HepG2 (cell line): ENCODE data around the gene DDX50. TPM values are rescaled to one million over a fixed set of nuclear protein-coding genes. Genes with fewer than 3 reads are reported as not detected.

Experiments
- ATAC-seq: fragments of 200-7000 bp; cut with Tn5 transposase; 3 replicates; pipeline ENCODE4 v1.9.1; 2020; ENCODE audit warnings: mild to moderate bottlenecking, moderate library complexity
- BruUV-seq: library from RNA; stranded (reverse); fragments of 400-500 nt; replicated peaks from 2 replicates; lab custom pipeline; 2021; lab: Mats Ljungman, UMichigan
- CTCF ChIA-PET: fragments of 300-600 bp; formaldehyde crosslinking; extraction: SDS; loops from one replicate; lab custom pipeline; 2021; ENCODE audit warnings: low total read pairs, inconsistent platforms, low intra/inter-chr PET ratio; lab: Yijun Ruan, JAX
- POLR2A ChIA-PET: fragments of 350-600 bp; sonication (Branson Sonifier 250); formaldehyde crosslinking; loops from one replicate; lab custom pipeline; 2020; ENCODE audit warnings: antibody characterized with exemption, inconsistent platforms; lab: Yijun Ruan, JAX
- DNase-seq: peaks from one replicate; pipeline ENCODE4 v3.0.0-alpha.2; 2015; ENCODE audit warnings: low spot score
- FAIRE-seq: peaks from 3 replicates; lab custom pipeline; 2011; peaks lifted over from hg19 to GRCh38; lab: Jason Lieb, UNC
- H2AFZ ChIP-seq: one replicate; pipeline ENCODE4 v1.6.1; 2011; ENCODE audit warnings: low read length, inconsistent platforms
- H3K27ac ChIP-seq: fragments of 300-600 bp; 3 replicates; pipeline ENCODE4 v1.8.0; 2011; ENCODE audit warnings: mixed run types, mild to moderate bottlenecking, mixed read lengths, low read length, inconsistent platforms; ENCODE audit not compliant: insufficient read depth; ENCODE audit errors: extremely low read length
- H3K27me3 ChIP-seq, 2 experiments: fragments of 200-600 bp in 1 of 2; 2 replicates in 1 of 2; 3 replicates in 1 of 2; pipeline versions ENCODE4 v1.6.0 to v1.8.0; 2011; ENCODE audit warnings: low read length in 2 of 2, mild to moderate bottlenecking in 2 of 2, moderate library complexity in 2 of 2, inconsistent platforms in 1 of 2; ENCODE audit not compliant: insufficient read depth in 2 of 2, control insufficient read depth in 1 of 2
- H3K36me3 ChIP-seq, 2 experiments: fragments of 200-600 bp in 1 of 2; replicated peaks in 1 of 2; 2 replicates in 1 of 2; 3 replicates in 1 of 2; pipeline versions ENCODE4 v1.5.1 to v1.8.0; 2011; ENCODE audit warnings: low read length in 2 of 2, inconsistent platforms in 1 of 2; ENCODE audit not compliant: insufficient read depth in 2 of 2, control insufficient read depth in 1 of 2
- H3K4me1 ChIP-seq: 2 replicates; pipeline ENCODE4 v1.5.1; 2012; ENCODE audit warnings: low read length, inconsistent platforms; ENCODE audit not compliant: insufficient read depth
- H3K4me2 ChIP-seq: 2 replicates; pipeline ENCODE4 v1.6.0; 2011; ENCODE audit warnings: low read depth, low read length, inconsistent platforms
- H3K4me3 ChIP-seq, 3 experiments: fragments of 200-600 bp in 1 of 3; sonication (generic), shearing (Covaris generic) in 1 of 3; replicated peaks in 1 of 3; 2 replicates each; pipeline ENCODE4 v1.5.1; 2011 to 2016; ENCODE audit warnings: low read length in 3 of 3, inconsistent platforms in 2 of 3, low read depth in 2 of 3, mild to moderate bottlenecking in 2 of 3, control low read depth in 1 of 3, mixed read lengths in 1 of 3; ENCODE audit not compliant: insufficient read depth in 1 of 3
- H3K79me2 ChIP-seq: one replicate; pipeline ENCODE4 v1.6.1; 2011; ENCODE audit warnings: low read length, inconsistent platforms; ENCODE audit not compliant: insufficient read depth
- H3K9ac ChIP-seq: 2 replicates; pipeline ENCODE4 v1.6.0; 2011; ENCODE audit warnings: mild to moderate bottlenecking, low read depth, low read length, inconsistent platforms; ENCODE audit not compliant: insufficient read depth
- H3K9me3 ChIP-seq: 2 replicates; pipeline ENCODE4 v1.5.1; 2012; ENCODE audit warnings: mild to moderate bottlenecking, low read length
- H4K20me1 ChIP-seq: 2 replicates; pipeline ENCODE4 v1.6.0; 2011; ENCODE audit warnings: inconsistent platforms, mild to moderate bottlenecking, low read length, moderate library complexity; ENCODE audit not compliant: insufficient read depth
- CCAR2 ChIP-seq: fragments of 200-400 bp; formaldehyde crosslinking; optimal IDR thresholded peaks from 2 replicates; pipeline ENCODE3; 2018; ENCODE audit warnings: low read depth, mild to moderate bottlenecking, low read length, moderate library complexity
- FOSL2 ChIP-seq: sonication (generic); formaldehyde crosslinking; IDR thresholded peaks from 2 replicates; pipeline ENCODE4 v1.4.0; 2020; ENCODE audit warnings: missing genetic modification reagents
- JARID2 ChIP-seq: sonication (generic); formaldehyde crosslinking; IDR thresholded peaks from 2 replicates; pipeline ENCODE4 v1.8.1; 2023; ENCODE audit warnings: missing genetic modification reagents, inconsistent platforms; ENCODE audit not compliant: insufficient replicate concordance
- KLF16 ChIP-seq, 2 experiments: sonication (generic) in 1 of 2; formaldehyde crosslinking in 1 of 2; IDR thresholded peaks; 2 replicates each; pipeline versions ENCODE4 v1.6.1 to v1.8.0; 2016 to 2023; ENCODE audit warnings: missing genetic modification reagents in 2 of 2, missing compliant biosample characterization in 1 of 2
- NFKBIZ ChIP-seq: IDR thresholded peaks from 2 replicates; pipeline ENCODE4 v1.6.1; 2018; ENCODE audit warnings: missing genetic modification reagents, missing compliant biosample characterization
- NFYB ChIP-seq: sonication (generic); formaldehyde crosslinking; IDR thresholded peaks from 2 replicates; pipeline ENCODE4 v1.4.0; 2020; ENCODE audit warnings: missing genetic modification reagents
- PHF20 ChIP-seq: sonication (generic); formaldehyde crosslinking; IDR thresholded peaks from 2 replicates; pipeline ENCODE4 v1.5.0; 2020; ENCODE audit warnings: mild to moderate bottlenecking, missing genetic modification reagents
- TOPORS ChIP-seq: sonication (generic); formaldehyde crosslinking; IDR thresholded peaks from 2 replicates; pipeline ENCODE4 v1.8.0; 2023; ENCODE audit warnings: mild to moderate bottlenecking, missing genetic modification reagents
- ZNF296 ChIP-seq: sonication (generic); formaldehyde crosslinking; conservative IDR thresholded peaks from 2 replicates; pipeline ENCODE4 v1.5.0; 2020; ENCODE audit warnings: mild to moderate bottlenecking, missing genetic modification reagents
- ZNF761 ChIP-seq: sonication (generic); formaldehyde crosslinking; conservative IDR thresholded peaks from 2 replicates; pipeline ENCODE4 v1.4.0; 2020; ENCODE audit warnings: mild to moderate bottlenecking, missing genetic modification reagents
- ZNF775 ChIP-seq: sonication (generic); formaldehyde crosslinking; IDR thresholded peaks from 2 replicates; pipeline ENCODE4 v1.4.0; 2020; ENCODE audit warnings: missing genetic modification reagents, mild to moderate bottlenecking, moderate library complexity, borderline replicate concordance
- ZNF816 ChIP-seq: sonication (generic); formaldehyde crosslinking; IDR thresholded peaks from 2 replicates; pipeline ENCODE4 v1.8.0; 2022; ENCODE audit warnings: missing genetic modification reagents, mild to moderate bottlenecking, borderline replicate concordance
- WGBS: methylation state at CpG from one replicate; pipeline ENCODE4 v1.1.6; 2017; ENCODE audit warnings: low lambda C conversion rate; 5-methylcytosine and 5-hydroxymethylcytosine counted together
- in situ Hi-C: cut with HindIII; loops from 2 replicates; pipeline ENCODE4 v1.10.0; 2017; ENCODE audit warnings: low pct_unique_long_range_greater_than_20kb; ENCODE audit not compliant: extremely low pct_ligation_motif_present
- intact Hi-C: fragments of 100-400 bp; cut with micrococcal nuclease; formaldehyde crosslinking; loops from one replicate; pipeline ENCODE4 v1.10.0; 2022; ENCODE audit not compliant: unreplicated experiment
- polyA plus RNA-seq, 8 experiments: library from polyadenylated mRNA; depleted of rRNA in 3 of 8; stranded (reverse) in 7 of 8; unstranded in 1 of 8; fragments of >200 nt; fragmentation: Illumina TruSeq in 4 of 8; extraction: Trizol in 4 of 8; gene quantifications; 2 replicates each; pipeline versions ENCODE4 v1.2.1 to v1.2.3, GENCODE V29; 2011 to 2016; ENCODE audit warnings: low read depth in 4 of 8, missing spikeins in 1 of 8, mixed read lengths in 1 of 8; ENCODE audit not compliant: insufficient read depth in 1 of 8
- total RNA-seq, 5 experiments: library from RNA; depleted of rRNA; stranded (reverse); fragments of >200 nt; fragmentation: Illumina TruSeq; extraction: Trizol; gene quantifications; 2 replicates each; pipeline ENCODE4 v1.2.3, GENCODE V29; 2016; ENCODE audit warnings: low read depth in 1 of 5
- TF ChIP-seq, protein P1 (sequence below): sonication (generic); formaldehyde crosslinking; IDR thresholded peaks from 2 replicates; pipeline ENCODE4 v1.5.0; 2020; ENCODE audit warnings: mild to moderate bottlenecking, missing genetic modification reagents, borderline replicate concordance

DDX50 gene
- total and polyA plus RNA-seq, 2 of the 13 experiments (the other 11 are each of a cell fraction or from before 2014, with no cell fraction given), result 19.0 to 38.2 TPM

DNA sequence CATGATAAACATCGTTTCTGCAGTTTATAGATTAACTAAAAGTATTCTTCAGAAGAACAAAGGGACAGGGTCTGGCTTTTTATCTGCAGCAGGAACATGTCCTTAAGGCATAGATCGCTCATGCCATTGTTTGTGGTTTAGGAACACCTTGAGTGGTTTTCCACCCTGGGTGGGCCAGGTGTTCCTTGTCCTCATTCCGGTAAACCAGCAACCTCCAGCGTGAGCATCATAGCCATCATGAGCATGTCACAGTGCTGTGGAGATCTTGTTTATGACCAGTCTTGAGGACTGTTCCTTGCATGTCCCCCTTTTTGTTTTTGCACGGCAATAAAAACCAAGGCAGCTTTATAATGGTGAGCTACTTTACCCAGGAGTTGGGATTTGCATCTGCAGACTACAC, 39.9 kb upstream of the DDX50 start:
- ATAC-seq (no peak), DNase-seq (no peak), FAIRE-seq (no peak)
- no peaks in the 10 kb centered on the region for H3K36me3 ChIP-seq
- H3K4me2 ChIP-seq, result no peak overlapping the region
- ChIA-PET CTCF (no interaction called here), POLR2A (no interaction called here)
- no peak overlapping the region for H3K9ac ChIP-seq
- H3K4me1 ChIP-seq, result no peaks in the 10 kb centered on the region
- H3K9me3 ChIP-seq, result peaks cover 18% of the 10 kb centered on the region
- in situ Hi-C loops (no loop called here), intact Hi-C loops (no loop called here)
- no peaks in the 10 kb centered on the region for H3K79me2 ChIP-seq
- TF ChIP-seq KLF16 (CRISPR knock-in tag; IDR thresholded peaks at IDR 0.05) (no peak), ZNF775 (no peak), JARID2 (CRISPR knock-in tag) (no peak), ZNF761 (peak; percentile 100), ZNF816 (CRISPR knock-in tag) (peak; percentile 100), TOPORS (CRISPR knock-in tag) (peak; percentile 52; the same call in 1 of the 2 replicates)
- H3K27me3 ChIP-seq, result no peaks in the 10 kb centered on the region
- H2AFZ ChIP-seq, result no peak overlapping the region
- H3K4me3 ChIP-seq, result no peak overlapping the region
- H3K27ac ChIP-seq, result no peak overlapping the region
- H4K20me1 ChIP-seq, result no peaks in the 10 kb centered on the region
- 92% methylated on average over 5 of the region's 5 CpGs for WGBS
- no TSS peak for BruUV-seq

DNA sequence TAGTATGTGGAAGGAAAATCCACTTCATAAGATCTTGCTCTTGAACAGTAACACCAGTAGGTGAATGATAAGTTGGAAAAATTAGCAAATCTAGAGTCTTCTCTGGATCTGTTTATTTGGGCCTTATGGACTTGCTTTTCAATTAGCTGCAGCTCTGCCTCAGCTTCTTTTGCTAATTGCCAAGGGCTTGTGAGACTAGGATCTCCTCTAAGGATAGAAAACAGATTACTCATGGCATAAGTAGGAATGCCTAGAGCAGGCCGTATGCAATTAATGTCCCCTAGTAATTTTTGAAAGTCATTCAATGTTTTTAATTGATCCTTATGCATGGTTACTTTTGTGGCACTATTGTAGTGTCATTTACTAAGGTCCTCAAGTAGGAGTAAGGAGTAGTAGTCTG, 36.5 kb upstream of the DDX50 start:
- intact Hi-C loops, result no loop called here
- ChIA-PET POLR2A (no interaction called here), CTCF (no interaction called here)
- Histone ChIP-seq H3K4me2 (no peak overlapping the region), H3K27ac (no peak overlapping the region), H3K27me3 (no peaks in the 10 kb centered on the region), H3K79me2 (no peaks in the 10 kb centered on the region), H3K36me3 (no peaks in the 10 kb centered on the region), H3K4me1 (peaks cover 11% of the 10 kb centered on the region), H3K4me3 (no peak overlapping the region), H3K9ac (no peak overlapping the region), H2AFZ (no peak overlapping the region), H3K9me3 (peaks cover 25% of the 10 kb centered on the region), H4K20me1 (no peaks in the 10 kb centered on the region)
- no peak for FAIRE-seq
- in situ Hi-C loops, result no loop called here
- no peak for ATAC-seq
- DNase-seq, result no peak
- WGBS, result 95% methylated on average over 1 of the region's 1 CpG
- BruUV-seq, result no TSS peak
- TF ChIP-seq, protein P1, sequence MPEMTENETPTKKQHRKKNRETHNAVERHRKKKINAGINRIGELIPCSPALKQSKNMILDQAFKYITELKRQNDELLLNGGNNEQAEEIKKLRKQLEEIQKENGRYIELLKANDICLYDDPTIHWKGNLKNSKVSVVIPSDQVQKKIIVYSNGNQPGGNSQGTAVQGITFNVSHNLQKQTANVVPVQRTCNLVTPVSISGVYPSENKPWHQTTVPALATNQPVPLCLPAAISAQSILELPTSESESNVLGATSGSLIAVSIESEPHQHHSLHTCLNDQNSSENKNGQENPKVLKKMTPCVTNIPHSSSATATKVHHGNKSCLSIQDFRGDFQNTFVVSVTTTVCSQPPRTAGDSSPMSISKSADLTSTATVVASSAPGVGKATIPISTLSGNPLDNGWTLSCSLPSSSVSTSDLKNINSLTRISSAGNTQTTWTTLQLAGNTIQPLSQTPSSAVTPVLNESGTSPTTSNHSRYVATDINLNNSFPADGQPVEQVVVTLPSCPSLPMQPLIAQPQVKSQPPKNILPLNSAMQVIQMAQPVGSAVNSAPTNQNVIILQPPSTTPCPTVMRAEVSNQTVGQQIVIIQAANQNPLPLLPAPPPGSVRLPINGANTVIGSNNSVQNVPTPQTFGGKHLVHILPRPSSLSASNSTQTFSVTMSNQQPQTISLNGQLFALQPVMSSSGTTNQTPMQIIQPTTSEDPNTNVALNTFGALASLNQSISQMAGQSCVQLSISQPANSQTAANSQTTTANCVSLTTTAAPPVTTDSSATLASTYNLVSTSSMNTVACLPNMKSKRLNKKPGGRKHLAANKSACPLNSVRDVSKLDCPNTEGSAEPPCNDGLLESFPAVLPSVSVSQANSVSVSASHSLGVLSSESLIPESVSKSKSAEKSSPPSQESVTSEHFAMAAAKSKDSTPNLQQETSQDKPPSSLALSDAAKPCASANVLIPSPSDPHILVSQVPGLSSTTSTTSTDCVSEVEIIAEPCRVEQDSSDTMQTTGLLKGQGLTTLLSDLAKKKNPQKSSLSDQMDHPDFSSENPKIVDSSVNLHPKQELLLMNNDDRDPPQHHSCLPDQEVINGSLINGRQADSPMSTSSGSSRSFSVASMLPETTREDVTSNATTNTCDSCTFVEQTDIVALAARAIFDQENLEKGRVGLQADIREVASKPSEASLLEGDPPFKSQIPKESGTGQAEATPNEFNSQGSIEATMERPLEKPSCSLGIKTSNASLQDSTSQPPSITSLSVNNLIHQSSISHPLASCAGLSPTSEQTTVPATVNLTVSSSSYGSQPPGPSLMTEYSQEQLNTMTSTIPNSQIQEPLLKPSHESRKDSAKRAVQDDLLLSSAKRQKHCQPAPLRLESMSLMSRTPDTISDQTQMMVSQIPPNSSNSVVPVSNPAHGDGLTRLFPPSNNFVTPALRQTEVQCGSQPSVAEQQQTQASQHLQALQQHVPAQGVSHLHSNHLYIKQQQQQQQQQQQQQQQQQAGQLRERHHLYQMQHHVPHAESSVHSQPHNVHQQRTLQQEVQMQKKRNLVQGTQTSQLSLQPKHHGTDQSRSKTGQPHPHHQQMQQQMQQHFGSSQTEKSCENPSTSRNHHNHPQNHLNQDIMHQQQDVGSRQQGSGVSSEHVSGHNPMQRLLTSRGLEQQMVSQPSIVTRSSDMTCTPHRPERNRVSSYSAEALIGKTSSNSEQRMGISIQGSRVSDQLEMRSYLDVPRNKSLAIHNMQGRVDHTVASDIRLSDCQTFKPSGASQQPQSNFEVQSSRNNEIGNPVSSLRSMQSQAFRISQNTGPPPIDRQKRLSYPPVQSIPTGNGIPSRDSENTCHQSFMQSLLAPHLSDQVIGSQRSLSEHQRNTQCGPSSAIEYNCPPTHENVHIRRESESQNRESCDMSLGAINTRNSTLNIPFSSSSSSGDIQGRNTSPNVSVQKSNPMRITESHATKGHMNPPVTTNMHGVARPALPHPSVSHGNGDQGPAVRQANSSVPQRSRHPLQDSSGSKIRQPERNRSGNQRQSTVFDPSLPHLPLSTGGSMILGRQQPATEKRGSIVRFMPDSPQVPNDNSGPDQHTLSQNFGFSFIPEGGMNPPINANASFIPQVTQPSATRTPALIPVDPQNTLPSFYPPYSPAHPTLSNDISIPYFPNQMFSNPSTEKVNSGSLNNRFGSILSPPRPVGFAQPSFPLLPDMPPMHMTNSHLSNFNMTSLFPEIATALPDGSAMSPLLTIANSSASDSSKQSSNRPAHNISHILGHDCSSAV (CRISPR knock-in tag), result no peak
- TF ChIP-seq PHF20, result no peak
- TF ChIP-seq NFKBIZ (CRISPR knock-in tag), result no peak
- TF ChIP-seq NFYB (CRISPR knock-in tag), result no peak
- TF ChIP-seq CCAR2, result no peak
- no peak for TF ChIP-seq ZNF296
- no peak for TF ChIP-seq FOSL2 (CRISPR knock-in tag)
